NCI-H69 (cell line): ENCODE results near the gene LDAH.

Experiments
- DNase-seq: peaks from one replicate; lab custom pipeline; 2025; lab: John Stamatoyannopoulos, UW

Gene LDAH

DNA sequence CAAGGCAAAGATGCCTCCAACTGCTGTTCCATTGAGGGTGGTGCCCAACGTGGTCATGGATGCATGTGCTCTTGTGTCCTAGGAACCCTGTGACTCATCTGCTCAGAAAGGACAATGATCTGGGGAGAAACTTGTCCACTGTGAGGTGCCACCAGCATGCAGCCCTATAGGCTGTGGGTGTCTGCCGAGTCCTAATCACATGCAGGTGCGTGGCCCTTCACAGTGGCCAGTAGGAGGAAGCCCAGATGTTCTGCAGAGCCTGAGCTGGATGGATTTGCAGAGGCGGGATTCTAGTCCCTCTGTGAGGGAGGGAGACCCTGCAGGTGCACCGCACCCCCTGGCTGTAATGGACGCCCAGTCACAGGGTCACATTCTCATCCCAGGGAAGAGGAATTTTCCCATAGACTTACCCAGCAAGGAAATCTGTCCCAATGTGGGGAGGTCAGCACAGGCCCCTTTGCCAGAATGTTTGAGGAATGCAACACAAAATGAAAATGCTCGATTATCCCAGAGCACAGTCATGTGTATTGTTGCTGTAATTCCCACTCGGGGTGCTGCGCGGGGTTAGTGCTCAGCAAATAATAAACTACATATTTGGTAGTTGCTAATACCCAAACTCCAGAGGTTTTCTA, 142.0 kb downstream of the LDAH start:
- no peak for DNase-seq

DNA sequence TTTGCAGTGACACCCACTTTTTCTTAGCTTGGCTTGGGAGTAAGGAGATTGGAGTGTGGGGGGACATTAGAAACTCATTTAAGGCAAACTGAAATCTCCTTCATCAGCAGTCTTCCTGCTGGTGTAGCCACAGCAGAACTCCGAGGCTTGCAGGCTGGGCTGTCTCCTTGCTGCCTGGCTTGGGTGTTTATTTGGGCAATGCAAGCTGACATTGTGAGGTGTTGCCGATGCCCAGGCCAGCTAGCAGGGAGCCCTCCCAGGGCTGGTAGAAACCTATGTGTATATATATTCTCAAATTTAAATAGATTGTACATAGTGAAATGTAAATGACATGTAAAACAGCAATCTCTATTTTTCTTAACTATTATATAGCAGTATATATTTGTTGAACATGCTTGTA, 144.1 kb downstream of the LDAH start:
- no peak for DNase-seq

DNA sequence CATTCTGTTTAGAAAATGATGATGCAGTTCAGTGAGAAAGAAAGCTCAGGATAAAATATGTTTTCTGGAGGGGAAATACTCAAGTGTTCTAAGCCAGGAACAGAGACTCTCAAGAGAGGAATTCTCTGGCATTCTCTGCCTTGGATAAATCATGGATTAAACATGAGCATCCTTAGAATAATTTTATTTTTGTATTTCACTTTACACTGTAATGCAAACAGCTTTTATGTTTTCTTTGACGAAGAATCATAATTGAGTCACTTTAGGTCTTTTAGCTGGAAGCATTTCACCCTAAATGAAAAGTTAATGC, 144.9 kb downstream of the LDAH start:
- no peak for DNase-seq

DNA sequence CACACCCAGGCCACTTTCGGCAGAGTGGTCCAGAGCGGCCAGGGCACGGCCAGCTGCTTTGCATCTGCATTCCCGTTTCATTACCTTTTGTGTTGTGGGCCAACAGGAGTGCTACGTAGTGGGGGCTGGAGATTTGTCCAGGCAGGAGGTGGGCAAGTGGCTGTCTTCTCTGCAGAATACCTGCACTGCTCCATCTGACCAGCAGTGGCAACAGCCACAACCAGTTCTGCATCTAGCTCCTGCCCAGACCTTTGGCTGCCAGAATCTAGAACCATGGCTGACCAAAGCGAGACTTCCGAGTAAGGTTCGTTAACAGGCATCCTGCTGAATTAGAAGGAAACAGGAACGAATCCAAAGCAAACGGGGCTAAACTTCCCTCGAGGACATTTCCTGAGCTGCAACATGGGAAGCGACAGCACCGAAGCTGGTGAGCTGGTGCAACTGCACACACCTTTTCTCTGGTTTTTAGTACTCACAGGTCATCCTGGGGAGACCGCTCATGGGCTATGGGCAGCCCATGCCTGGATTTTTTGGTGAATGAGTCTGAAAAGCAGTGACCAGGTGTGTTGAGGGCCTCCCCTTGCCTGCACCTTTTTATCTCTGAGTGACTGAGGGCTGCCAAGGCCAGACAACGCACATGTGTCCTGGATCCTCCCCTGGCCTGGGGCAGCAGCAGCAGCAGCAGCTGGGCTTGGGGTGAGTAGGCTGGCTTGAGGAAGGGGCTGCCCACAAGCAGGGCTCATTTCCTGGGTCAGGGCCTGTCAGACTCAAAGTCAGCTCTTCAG, 145.4 kb downstream of the LDAH start:
- DNase-seq, result no peak

DNA sequence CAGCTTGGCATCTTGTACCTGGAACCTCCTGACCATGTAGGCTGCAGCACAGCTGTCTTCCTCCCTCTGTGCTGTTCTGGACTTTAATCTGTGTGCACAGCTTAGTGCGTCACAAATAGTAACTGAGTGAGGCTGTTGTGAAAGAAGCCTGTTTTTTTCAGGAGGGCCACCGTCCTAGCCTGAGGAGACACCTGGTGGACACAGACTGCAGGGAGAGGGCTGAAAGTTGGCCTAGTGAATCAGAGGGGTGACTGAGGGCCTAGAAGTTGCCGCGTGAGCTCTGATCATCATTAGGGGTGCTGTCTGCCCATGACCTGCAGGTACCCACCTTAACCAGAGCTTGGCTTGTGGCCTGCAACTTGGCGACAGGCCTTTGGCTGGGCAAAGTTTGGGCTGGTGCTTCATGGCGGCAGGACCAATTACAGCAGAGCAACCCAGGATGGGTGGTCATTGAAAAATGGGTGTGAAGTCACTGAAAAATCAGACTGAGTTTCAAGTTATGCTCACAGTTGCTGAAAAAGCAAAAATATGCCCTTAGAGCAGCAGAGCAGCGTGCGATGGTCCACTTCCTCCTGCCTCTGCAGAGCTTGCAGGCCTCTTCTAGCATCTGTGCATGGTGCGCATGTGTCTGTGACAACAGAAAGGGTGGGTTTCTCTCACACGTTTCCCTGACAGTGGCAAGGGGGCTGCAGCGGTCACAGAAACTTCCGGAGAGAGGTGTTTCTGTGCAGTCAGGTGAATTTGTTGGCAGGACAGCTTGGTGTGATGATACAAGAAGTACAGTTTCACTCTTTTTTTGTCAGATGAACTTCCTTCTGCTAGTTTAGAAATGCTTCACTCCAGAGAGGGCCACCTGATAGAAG, 146.3 kb downstream of the LDAH start:
- no peak for DNase-seq

DNA sequence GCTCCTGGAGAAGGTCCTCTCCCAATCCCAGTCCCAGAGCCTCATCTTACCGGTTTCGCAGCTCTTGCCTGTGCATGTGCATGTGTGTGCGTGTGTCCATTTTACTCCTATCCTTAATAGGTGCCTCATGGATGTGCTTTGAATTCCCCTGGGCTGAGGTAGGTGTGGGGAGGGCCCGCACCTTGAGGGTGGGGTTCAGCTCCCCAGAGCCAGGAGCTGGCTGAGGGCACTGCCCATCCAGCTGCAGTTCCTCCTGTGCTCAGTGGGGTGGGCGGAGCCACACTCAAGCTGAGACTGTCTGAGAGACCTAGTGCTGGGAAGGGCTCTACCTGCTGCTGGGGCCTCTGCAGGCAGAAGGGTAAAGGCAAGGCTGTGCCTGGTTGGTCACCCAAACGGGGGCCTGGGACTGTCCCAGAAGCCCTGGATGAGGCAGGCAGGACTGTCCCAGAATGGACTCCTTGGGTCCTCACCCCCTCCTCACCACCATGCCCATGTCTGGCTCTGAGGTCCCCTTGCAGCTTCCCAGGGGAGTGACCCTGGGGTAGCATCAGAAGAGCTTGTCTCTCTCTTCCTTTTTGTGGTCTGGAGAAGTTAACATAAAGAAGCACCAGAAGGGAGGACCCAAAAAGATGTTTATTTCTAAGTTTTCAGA, 147.1 kb downstream of the LDAH start:
- DNase-seq, result peak; percentile 12

DNA sequence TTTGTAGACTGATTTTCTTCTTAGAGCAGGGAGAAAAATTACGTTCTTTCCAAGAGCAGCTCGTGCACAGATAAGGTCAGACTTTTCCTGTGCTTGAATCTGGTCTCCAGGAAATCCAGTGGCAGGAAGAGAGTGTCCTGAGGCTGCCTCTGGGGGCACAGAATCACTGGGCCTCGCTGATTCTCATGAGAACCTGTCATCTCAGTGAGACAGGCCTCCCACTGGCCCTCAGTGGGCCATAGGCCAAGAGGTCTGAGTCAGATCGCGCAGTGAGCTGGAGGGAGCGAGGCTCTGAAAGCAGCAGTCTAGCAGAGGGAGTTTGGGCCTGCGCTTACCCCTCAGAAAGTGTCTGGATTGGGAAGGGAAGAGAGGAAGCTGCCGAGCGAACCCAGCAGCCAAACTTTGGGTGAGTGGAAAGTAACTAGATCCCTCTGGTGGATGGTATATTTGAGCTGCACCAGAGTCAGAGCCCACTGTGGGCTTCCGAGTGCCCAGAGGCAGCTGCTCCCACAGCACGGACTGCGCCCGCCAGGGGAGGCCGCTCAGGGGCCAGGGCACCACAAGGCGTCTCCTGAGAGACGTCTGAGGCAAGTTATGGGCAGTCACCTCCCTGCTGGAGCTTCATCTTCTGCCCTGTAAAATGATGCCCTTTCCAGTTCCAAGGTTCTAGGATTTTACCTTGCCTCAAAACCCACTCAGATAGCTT, 147.8 kb downstream of the LDAH start:
- DNase-seq, result no peak

DNA sequence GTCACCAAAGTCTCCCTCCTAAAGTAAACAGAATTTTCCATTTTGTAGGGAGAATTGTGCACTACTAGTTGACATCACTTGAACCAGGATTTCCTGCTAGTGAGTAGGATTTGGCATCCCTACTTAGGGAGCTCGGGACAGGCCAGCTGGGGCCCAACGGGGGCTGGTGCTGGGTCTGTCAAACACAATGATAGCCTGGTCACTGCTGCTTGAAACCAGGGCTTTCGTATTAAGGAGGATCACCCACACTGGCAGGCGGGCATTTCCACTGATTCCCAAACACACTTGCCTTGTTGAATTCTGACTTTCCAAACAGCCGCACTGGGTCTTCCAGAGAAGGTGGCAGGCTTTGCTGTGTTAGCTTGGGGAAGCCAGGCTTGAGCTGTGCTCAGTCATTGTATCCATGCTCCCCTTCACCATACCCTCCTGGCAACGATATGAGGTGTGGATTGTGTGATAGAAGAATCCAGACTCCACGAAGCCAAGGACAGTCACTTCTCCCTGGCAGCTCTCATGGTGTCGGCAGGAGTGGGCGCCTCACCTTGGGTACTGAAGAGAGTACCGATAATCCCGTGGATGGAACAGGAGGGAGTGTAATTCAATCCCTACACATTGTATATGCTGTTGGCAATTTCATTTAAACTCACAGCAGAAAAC, 148.5 kb downstream of the LDAH start:
- DNase-seq, result no peak

DNA sequence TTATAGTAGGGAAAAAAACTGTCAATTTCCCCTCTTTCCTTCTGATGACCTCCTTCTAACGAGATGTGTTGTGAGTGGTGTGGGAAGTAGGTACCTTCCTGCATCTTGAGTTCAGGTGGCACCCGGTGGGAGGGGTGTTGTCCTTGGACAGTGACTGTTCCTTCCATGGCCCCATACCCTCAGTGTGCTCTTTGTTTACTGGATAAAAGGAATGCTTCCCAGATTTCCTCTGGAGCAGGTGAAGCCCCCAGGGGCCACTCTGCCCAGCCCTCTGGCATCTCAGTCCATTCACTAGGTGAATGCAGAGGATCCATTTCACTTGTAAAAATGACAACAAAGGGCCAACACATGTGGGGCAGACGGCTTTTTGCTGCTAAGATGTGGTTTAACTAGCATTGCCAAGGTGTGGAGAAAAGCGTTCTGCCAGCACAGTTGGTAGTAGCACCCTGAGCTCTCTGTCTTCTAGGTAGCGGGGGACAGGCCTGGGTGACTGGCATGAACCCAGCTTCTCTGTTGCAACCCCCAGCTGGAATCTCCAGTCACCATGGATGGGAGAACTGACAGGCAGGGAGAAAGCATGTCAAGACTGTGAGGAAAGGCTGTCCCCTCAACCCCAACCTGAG, 149.1 kb downstream of the LDAH start:
- DNase-seq, result no peak

DNA sequence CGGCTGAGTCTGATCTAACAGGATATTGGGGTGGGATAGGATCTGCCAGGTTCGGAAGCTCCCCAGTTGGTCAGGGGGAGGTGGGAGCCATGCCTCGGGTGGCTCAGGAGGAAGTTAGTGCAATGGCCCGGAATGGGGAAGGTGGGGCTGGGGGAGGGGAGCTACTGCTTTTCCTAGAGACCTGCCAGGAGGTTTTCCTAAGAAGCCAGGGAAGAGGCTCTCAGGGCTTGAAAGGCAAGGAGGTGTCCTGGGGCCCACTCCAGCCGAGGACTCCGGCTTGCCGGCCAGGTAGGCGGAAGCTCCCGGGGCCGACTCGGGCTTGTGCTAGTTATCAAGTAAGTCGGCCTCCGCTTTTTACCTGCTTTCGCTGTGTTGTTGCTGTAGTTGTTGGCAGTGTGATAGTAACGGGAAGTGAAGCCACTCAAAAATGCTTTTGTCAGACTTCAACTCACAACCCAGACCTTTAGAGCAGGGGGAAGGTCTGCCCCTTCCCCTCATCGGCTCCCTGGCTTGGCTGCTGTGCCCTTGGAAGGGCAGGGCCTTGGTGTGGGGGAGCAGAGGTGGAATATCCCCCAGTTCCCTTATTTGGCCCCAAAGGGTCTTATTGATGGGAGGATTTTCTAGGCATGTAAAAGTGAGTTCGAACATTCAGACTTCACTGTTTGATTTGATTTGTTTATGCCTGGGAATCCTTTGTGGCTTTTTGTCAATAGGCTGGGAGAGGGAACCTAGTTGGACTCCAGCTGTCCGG, 150.5 kb downstream of the LDAH start:
- no peak for DNase-seq

DNA sequence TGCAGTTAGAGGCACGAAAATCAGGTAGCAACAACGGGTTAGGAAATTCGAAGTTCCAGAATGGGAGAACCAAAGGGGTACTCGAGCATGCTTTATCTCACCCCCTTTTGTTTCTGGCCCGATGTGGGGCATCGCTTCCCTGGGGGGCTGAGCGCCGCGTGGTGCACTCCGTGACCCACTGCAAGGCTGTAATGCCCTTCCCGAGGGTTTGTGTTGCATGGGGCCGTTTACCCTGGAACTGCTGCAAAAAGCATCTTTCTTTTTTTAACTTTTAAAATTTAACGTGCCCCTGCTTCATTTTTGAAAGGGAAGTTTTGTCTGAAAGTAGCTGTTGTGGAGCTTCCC, 151.2 kb downstream of the LDAH start:
- DNase-seq, result no peak

DNA sequence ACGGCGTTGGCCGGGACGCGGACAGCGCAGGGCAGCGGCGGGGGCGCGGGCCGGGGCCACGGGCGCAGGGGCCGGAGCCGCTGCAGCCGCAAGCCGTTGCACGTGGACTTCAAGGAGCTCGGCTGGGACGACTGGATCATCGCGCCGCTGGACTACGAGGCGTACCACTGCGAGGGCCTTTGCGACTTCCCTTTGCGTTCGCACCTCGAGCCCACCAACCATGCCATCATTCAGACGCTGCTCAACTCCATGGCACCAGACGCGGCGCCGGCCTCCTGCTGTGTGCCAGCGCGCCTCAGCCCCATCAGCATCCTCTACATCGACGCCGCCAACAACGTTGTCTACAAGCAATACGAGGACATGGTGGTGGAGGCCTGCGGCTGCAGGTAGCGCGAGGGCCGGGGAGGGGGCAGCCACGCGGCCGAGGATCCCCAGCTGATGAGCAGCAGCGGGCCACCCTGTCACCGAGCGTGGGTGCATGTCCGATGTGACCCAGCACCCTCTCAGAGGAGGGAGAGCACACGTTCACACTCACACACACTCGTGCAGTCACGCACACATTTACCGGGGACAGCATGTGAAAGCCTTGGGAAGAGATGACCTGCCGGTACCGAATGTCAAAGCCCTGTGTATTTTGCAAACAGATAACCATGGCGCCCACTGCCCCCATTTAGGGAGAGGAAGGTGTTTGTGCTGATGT, 151.7 kb downstream of the LDAH start:
- no peak for DNase-seq

DNA sequence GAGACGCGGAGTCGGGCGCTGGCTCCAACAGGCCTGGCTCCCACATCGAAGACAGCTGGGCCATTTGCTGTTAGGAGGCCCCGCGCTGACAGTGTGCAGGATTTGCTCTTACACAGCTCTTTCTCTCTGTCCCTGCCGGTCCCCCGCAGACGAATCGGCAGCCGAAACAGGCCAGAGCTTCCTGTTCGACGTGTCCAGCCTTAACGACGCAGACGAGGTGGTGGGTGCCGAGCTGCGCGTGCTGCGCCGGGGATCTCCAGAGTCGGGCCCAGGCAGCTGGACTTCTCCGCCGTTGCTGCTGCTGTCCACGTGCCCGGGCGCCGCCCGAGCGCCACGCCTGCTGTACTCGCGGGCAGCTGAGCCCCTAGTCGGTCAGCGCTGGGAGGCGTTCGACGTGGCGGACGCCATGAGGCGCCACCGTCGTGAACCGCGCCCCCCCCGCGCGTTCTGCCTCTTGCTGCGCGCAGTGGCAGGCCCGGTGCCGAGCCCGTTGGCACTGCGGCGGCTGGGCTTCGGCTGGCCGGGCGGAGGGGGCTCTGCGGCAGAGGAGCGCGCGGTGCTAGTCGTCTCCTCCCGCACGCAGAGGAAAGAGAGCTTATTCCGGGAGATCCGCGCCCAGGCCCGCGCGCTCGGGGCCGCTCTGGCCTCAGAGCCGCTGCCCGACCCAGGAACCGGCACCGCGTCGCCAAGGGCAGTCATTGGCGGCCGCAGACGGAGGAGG, 152.4 kb downstream of the LDAH start:
- no peak for DNase-seq

DNA sequence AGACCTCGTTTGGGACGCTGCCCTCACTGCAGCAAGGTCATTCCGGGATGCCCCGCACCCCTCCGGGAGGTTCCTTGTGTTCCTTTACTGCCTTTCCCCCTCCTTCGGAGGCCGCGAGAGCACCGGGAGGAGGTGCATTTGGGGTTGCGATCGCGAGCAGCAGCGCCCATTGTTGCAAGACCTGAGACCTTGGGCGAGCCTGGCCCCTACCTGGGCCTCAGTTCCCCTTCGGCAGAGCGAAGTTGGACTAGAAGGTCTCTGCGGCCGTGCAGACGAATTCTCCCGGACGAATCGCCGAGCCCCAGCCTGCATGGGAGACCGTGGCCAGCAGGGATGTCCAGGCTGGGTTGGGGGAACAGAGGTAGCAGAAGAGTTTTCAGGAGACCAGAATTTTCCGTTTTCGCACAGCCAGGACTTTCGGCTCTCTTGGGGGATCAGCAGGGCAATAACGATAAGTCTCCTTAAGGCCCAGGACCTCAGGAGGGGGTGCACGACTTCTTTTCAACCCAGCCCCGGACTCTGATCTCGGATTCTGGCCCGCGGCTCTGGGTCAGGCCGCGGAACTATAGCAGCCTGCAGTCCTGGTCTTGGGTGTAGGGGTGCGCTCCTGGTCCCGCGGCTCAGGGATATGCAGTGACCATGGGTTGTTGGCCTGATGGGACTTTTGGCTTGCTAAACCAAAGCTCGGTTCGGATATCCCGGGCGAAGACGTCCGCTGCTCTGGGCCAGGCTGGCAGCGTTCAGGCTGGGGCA, 153.2 kb downstream of the LDAH start:
- no peak for DNase-seq

DNA sequence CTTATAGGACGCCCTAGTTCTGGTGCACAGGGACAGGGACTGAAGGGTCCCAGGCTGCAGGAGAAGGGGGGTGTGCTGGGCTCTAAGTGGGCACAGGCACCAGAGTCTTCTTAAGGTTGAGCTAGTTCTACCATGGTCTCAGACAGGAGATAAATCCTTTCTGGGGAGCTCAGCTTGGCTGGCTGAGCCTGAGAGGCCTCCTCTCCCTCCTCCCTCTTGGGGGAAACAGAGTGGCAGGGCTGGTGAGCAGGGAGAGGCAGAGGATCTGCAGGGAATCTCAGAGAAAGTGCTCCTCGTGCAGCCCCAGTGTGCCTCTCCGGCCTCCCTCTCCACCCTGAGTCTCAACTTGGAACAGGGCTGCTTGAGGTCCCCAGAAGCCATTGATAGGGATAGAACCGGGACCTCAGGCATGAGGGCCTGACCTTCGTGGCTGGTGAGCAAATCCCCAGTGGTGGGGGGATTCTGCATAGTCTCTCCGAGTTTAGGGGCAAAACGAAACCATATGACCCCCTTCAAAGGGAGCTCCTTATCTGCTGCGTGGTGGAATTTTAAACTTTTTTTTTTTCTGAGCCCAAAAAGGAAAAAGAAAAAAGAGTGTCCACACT, 153.9 kb downstream of the LDAH start:
- DNase-seq, result no peak

DNA sequence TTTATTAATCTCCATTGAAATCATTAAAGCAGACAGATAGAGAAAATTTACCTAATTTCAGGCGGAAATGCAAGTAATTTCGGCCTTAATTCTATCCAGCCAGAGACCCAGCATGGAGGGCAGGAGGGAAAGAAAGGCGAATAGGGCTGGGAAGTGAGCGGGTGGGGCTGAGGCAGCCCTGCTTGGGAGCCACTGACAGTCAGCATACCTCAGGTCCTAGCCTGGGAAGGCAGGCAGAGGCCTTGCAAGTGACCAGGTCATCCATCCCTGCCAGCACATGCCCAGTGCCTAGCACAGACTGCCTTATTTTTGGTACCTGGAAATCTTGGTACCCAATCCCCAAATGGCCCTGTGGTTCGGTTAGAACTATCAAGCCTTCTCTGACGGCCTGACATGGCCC, 154.4 kb downstream of the LDAH start:
- no peak for DNase-seq

DNA sequence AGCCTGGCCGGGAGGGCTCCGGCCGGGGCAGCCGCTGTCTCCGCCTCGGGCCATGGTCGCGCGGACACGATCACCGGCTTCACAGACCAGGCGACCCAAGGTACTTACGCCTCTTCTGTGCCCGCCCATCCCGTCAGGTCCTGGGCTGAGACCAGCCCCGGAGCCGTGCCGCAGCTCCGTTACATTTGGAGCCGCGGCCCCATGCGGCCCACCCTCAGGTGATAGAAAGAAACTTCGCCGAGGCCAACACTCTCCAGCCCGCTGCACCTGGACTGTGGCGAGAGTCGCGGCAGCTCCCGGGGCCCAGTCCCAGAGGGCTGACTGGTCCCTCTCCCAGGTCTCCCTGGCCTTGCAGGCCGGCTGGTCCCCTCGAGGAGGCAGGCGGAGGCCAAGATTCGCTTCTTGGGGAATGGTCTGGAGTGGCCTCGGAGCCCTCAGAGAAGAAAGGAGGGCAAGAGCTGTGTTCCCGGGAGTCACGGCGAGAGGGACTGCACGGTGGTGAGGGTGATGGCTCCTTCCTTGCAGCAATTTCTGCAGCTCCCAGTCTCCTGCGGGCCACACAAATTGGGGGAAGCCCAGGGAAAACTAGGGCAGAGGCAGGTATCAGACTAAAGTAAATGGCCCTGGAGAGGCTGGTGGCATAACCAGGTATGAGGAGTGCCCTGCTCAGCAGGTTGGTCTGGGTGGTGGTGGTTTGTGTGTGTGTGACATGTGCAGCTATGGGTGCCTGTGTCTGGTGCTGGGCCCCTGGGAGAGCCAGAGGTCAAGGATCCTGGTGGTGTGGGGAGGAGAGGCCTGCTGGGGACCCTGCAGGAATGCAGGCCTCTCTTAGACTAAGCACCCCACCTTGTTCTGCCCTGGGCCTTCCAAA, 155.1 kb downstream of the LDAH start:
- DNase-seq, result no peak
